HK-2 (cell line): ENCODE results near the gene NLGN4X.
"Not testable (repeated sequence)": the region's sequence is repeated elsewhere in the genome, so short reads cannot be mapped to it uniquely, and the experiment has no call there.

Experiments
- DNase-seq: peaks from one replicate; pipeline ENCODE4 v3.0.0-alpha.2; 2018; ENCODE audit not compliant: unreplicated experiment

Gene NLGN4X

GRCh38 chrX:6005856-6006255 lies 222.8 kb downstream of the NLGN4X start:
- no peak for DNase-seq

- no peak for DNase-seq
These were observed 224.1 kb downstream of the NLGN4X start for GRCh38 chrX:6004529-6004928.

- DNase-seq = no peak
These were observed 226.6 kb downstream of the NLGN4X start for GRCh38 chrX:6002056-6002455.

GRCh38 chrX:5998901-5999300 lies 229.8 kb downstream of the NLGN4X start:
- DNase-seq = no peak

- DNase-seq = no peak
These were observed 230.2 kb downstream of the NLGN4X start for GRCh38 chrX:5998456-5998855.

- no peak for DNase-seq
These were observed 237.3 kb downstream of the NLGN4X start for GRCh38 chrX:5991393-5991792.

- DNase-seq = no peak
These were observed 249.3 kb downstream of the NLGN4X start for GRCh38 chrX:5979338-5979737.

GRCh38 chrX:5976332-5976731 lies 252.3 kb downstream of the NLGN4X start:
- DNase-seq = no peak

GRCh38 chrX:5971300-5971699 lies 257.4 kb downstream of the NLGN4X start:
- DNase-seq = no peak

GRCh38 chrX:5965406-5965805 lies 263.3 kb downstream of the NLGN4X start:
- DNase-seq = no peak

GRCh38 chrX:5959286-5959685 lies 269.4 kb downstream of the NLGN4X start:
- no peak for DNase-seq

- DNase-seq = no peak
These were observed 270.1 kb downstream of the NLGN4X start for GRCh38 chrX:5958523-5958922.

- no peak for DNase-seq
These were observed 271.2 kb downstream of the NLGN4X start for GRCh38 chrX:5957506-5957905.

GRCh38 chrX:5936438-5936837 lies 292.2 kb downstream of the NLGN4X start:
- no peak for DNase-seq

GRCh38 chrX:5928224-5928623 lies 300.4 kb downstream of the NLGN4X start:
- no peak for DNase-seq

GRCh38 chrX:5916945-5917344 lies 311.7 kb downstream of the NLGN4X start:
- no peak for DNase-seq

GRCh38 chrX:5915783-5916182 lies 312.9 kb downstream of the NLGN4X start:
- no peak for DNase-seq

GRCh38 chrX:5907207-5907606 lies 321.5 kb downstream of the NLGN4X start:
- no peak for DNase-seq

GRCh38 chrX:5903586-5904190 lies 325.0 kb downstream of the NLGN4X start:
- not testable (repeated sequence) for DNase-seq

- no peak for DNase-seq
These were observed 330.2 kb downstream of the NLGN4X start for GRCh38 chrX:5898463-5898862.

GRCh38 chrX:5891378-5891777 lies 337.3 kb downstream of the NLGN4X start:
- DNase-seq = no peak

GRCh38 chrX:5876984-5877596 lies 351.6 kb downstream of the NLGN4X start:
- DNase-seq = peak; percentile 5

- DNase-seq = no peak
These were observed 358.4 kb downstream of the NLGN4X start for GRCh38 chrX:5870238-5870637.

GRCh38 chrX:5869786-5870185 lies 358.9 kb downstream of the NLGN4X start:
- DNase-seq = no peak
